HepG2 (cell line): ENCODE data around the gene HSP90AB1. TPM values are rescaled to one million over a fixed set of nuclear protein-coding genes. Genes with fewer than 3 reads are reported as not detected.

Experiments
- CCAR2 ChIP-seq: fragments of 200-400 bp; formaldehyde crosslinking; optimal IDR thresholded peaks from 2 replicates; pipeline ENCODE3; 2018; ENCODE audit warnings: low read depth, mild to moderate bottlenecking, low read length, moderate library complexity
- DNMT3B ChIP-seq: conservative IDR thresholded peaks from 2 replicates; pipeline ENCODE4 v1.6.1; 2016; ENCODE audit warnings: missing biosample characterization, control low read depth
- ELK4 ChIP-seq: sonication (generic); formaldehyde crosslinking; IDR thresholded peaks from 2 replicates; pipeline ENCODE4 v1.9.0; 2021; ENCODE audit warnings: missing genetic modification reagents, borderline replicate concordance
- FUBP1 ChIP-seq: sonication (generic); formaldehyde crosslinking; IDR thresholded peaks from 2 replicates; pipeline ENCODE4 v1.5.1; 2020; ENCODE audit warnings: missing genetic modification reagents, mild to moderate bottlenecking, borderline replicate concordance
- GATAD2A ChIP-seq: IDR thresholded peaks from 2 replicates; pipeline ENCODE4 v1.6.1; 2016
- HNRNPLL ChIP-seq: fragments of 200-400 bp; formaldehyde crosslinking; IDR thresholded peaks from 2 replicates; pipeline ENCODE4 v1.6.1; 2017; ENCODE audit warnings: mild to moderate bottlenecking, low read depth, low read length; ENCODE audit not compliant: poor library complexity, severe bottlenecking
- ISX ChIP-seq: sonication (generic); formaldehyde crosslinking; conservative IDR thresholded peaks from 2 replicates; pipeline ENCODE4 v1.5.0; 2020; ENCODE audit warnings: missing genetic modification reagents
- KLF11 ChIP-seq: IDR thresholded peaks from 2 replicates; pipeline ENCODE4 v1.6.1; 2016; ENCODE audit warnings: missing compliant biosample characterization
- KLF9 ChIP-seq: IDR thresholded peaks from 2 replicates; pipeline ENCODE4 v1.6.1; 2016; ENCODE audit warnings: low read depth
- MAFG ChIP-seq: sonication (generic); formaldehyde crosslinking; IDR thresholded peaks from 2 replicates; pipeline ENCODE4 v1.5.1; 2020; ENCODE audit warnings: mild to moderate bottlenecking, missing genetic modification reagents
- MED1 ChIP-seq: sonication (generic); formaldehyde crosslinking; IDR thresholded peaks from 2 replicates; pipeline ENCODE4 v1.4.0; 2020; ENCODE audit warnings: missing genetic modification reagents
- NAIF1 ChIP-seq: sonication (generic); formaldehyde crosslinking; IDR thresholded peaks from 2 replicates; pipeline ENCODE4 v1.5.0; 2020; ENCODE audit warnings: mild to moderate bottlenecking, missing genetic modification reagents, borderline replicate concordance
- NFE2L2 ChIP-seq: fragments of 150-350 bp; IDR thresholded peaks from 2 replicates; pipeline ENCODE4 v1.6.1; 2014; ENCODE audit warnings: low read length
- NONO ChIP-seq, 2 experiments: fragments of 450-650 bp in 1 of 2; sonication (generic) in 1 of 2; formaldehyde crosslinking in 1 of 2; IDR thresholded peaks in 1 of 2; conservative IDR thresholded peaks in 1 of 2; 2 replicates each; pipeline versions ENCODE4 v1.6.1 to v1.8.0; 2017 to 2022; ENCODE audit warnings: mild to moderate bottlenecking in 1 of 2, missing genetic modification reagents in 1 of 2, moderate library complexity in 1 of 2
- PTBP1 ChIP-seq: fragments of 200-400 bp; formaldehyde crosslinking; IDR thresholded peaks from 2 replicates; pipeline ENCODE4 v1.6.1; 2018; ENCODE audit warnings: low read length, low read depth; ENCODE audit not compliant: poor library complexity, severe bottlenecking
- SOX13 ChIP-seq, 3 experiments: fragments of 450-650 bp in 1 of 3; sonication (generic) in 1 of 3; formaldehyde crosslinking in 1 of 3; IDR thresholded peaks in 2 of 3; conservative IDR thresholded peaks in 1 of 3; 2 replicates each; pipeline versions ENCODE4 v1.5.0 to v1.6.1; 2016 to 2020; ENCODE audit warnings: antibody characterized with exemption in 1 of 3, mild to moderate bottlenecking in 1 of 3, missing compliant biosample characterization in 1 of 3, missing genetic modification reagents in 1 of 3, moderate library complexity in 1 of 3
- SP4 ChIP-seq: sonication (generic); formaldehyde crosslinking; IDR thresholded peaks from 2 replicates; pipeline ENCODE4 v1.8.1; 2023; ENCODE audit warnings: mild to moderate bottlenecking, missing genetic modification reagents
- SP5 ChIP-seq: IDR thresholded peaks from 2 replicates; pipeline ENCODE4 v1.6.1; 2016; ENCODE audit warnings: low read depth, borderline replicate concordance
- ZNF136 ChIP-seq: sonication (generic); formaldehyde crosslinking; IDR thresholded peaks from 2 replicates; pipeline ENCODE4 v1.8.1; 2022; ENCODE audit warnings: low read depth, mild to moderate bottlenecking, moderate library complexity, missing genetic modification reagents
- ZNF17 ChIP-seq: sonication (generic); formaldehyde crosslinking; IDR thresholded peaks from 2 replicates; pipeline ENCODE4 v1.5.0; 2020; ENCODE audit warnings: mild to moderate bottlenecking, missing genetic modification reagents
- ZNF350 ChIP-seq: sonication (generic); formaldehyde crosslinking; IDR thresholded peaks from 2 replicates; pipeline ENCODE4 v1.4.0; 2020; ENCODE audit warnings: mild to moderate bottlenecking, low read depth, missing genetic modification reagents, borderline replicate concordance
- ZNF430 ChIP-seq: sonication (generic); formaldehyde crosslinking; IDR thresholded peaks from 2 replicates; pipeline ENCODE4 v1.9.0; 2021; ENCODE audit warnings: mild to moderate bottlenecking, missing genetic modification reagents
- ZNF460 ChIP-seq: sonication (generic); formaldehyde crosslinking; IDR thresholded peaks from 2 replicates; pipeline ENCODE4 v1.5.1; 2020; ENCODE audit warnings: missing genetic modification reagents, mild to moderate bottlenecking, borderline replicate concordance
- ZNF768 ChIP-seq: sonication (generic); formaldehyde crosslinking; IDR thresholded peaks from 2 replicates; pipeline ENCODE4 v1.4.0; 2020; ENCODE audit warnings: missing genetic modification reagents
- ZNF782 ChIP-seq: sonication (generic); formaldehyde crosslinking; IDR thresholded peaks from 2 replicates; pipeline ENCODE4 v1.4.0; 2020; ENCODE audit warnings: missing genetic modification reagents, mild to moderate bottlenecking, borderline replicate concordance
- polyA plus RNA-seq, 8 experiments: library from polyadenylated mRNA; depleted of rRNA in 3 of 8; stranded (reverse) in 7 of 8; unstranded in 1 of 8; fragments of >200 nt; fragmentation: Illumina TruSeq in 4 of 8; extraction: Trizol in 4 of 8; gene quantifications; 2 replicates each; pipeline versions ENCODE4 v1.2.1 to v1.2.3, GENCODE V29; 2011 to 2016; ENCODE audit warnings: low read depth in 4 of 8, missing spikeins in 1 of 8, mixed read lengths in 1 of 8; ENCODE audit not compliant: insufficient read depth in 1 of 8
- total RNA-seq, 5 experiments: library from RNA; depleted of rRNA; stranded (reverse); fragments of >200 nt; fragmentation: Illumina TruSeq; extraction: Trizol; gene quantifications; 2 replicates each; pipeline ENCODE4 v1.2.3, GENCODE V29; 2016; ENCODE audit warnings: low read depth in 1 of 5
- TF ChIP-seq, protein P1 (sequence below): sonication (generic); formaldehyde crosslinking; IDR thresholded peaks from 2 replicates; pipeline ENCODE4 v1.4.0; 2020; ENCODE audit warnings: missing genetic modification reagents

The HSP90AB1 gene
- total and polyA plus RNA-seq, 2 of the 13 experiments (the other 11 are each of a cell fraction or from before 2014, with no cell fraction given), result 1,325 to 1,472 TPM

DNA sequence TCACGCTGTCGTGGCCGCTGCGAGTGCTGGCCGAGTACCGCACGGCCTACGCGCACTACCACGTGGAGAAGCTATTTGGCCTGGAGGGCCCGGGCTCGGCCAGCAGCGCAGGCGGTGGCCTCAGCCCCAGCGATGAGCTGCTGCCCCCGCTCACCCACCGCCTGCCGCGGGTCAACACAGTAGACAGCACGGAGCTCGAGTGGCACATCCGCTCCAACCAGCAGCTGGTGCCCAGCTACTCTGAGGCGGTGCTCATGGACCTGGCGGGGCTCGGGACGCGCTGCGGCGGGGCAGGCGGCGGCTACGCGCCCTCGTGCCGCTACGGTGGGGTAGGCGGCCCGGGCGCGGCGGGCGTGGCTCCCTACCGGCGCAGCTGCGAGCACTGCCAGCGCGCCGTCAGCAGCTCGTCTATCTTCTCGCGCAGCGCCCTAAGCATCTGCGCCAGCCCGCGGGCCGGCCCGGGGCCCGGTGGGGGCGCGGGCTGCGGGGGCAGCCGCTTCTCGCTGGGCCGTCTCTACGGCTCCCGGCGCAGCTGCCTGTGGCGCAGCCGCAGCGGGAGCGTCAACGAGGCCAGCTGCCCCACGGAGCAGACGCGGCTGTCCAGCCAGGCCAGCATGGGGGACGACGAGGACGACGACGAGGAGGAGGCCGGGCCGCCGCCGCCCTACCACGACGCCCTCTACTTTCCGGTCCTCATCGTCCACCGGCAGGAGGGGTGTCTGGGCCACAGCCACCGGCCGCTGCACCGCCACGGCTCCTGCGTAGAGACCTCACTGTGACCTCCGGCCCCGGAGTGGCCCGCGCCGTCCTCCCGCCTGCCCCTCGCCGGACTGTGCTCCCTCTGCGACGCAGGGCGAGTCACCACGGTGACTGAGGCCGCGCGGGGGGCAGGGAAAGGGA, 29.1 kb downstream of the HSP90AB1 start (continued):
- TF ChIP-seq NONO (IDR thresholded peaks at IDR 0.05) (no peak), NONO (CRISPR knock-in tag; conservative IDR thresholded peaks at IDR 0.05) (no peak; the same call in 1 of the 2 replicates), ZNF430 (CRISPR knock-in tag) (no peak), ISX (CRISPR knock-in tag) (no peak), NAIF1 (CRISPR knock-in tag) (no peak), ZNF136 (no peak), SOX13 (IDR thresholded peaks at IDR 0.05) (no peak), SOX13 (CRISPR knock-in tag; conservative IDR thresholded peaks at IDR 0.05 in 1 of 2, IDR thresholded peaks at IDR 0.05 in 1 of 2) (no peak), KLF11 (CRISPR knock-in tag) (no peak), FUBP1 (CRISPR knock-in tag) (no peak), DNMT3B (CRISPR knock-in tag) (no peak), CCAR2 (no peak), NFE2L2 (no peak), MAFG (CRISPR knock-in tag) (0 out of 2 replicates have a peak, but pooled peaks have one; percentile 21), SP4 (CRISPR knock-in tag) (0 out of 2 replicates have a peak, but pooled peaks have one; percentile 14), ZNF350 (CRISPR knock-in tag) (no peak), SP5 (no peak), ZNF17 (CRISPR knock-in tag) (no peak), PTBP1 (no peak), ZNF782 (CRISPR knock-in tag) (no peak), MED1 (CRISPR knock-in tag) (no peak), KLF9 (CRISPR knock-in tag) (no peak), ZNF460 (no peak), ELK4 (CRISPR knock-in tag) (no peak), GATAD2A (CRISPR knock-in tag) (no peak), HNRNPLL (peak; percentile 88), ZNF768 (CRISPR knock-in tag) (0 out of 2 replicates have a peak, but pooled peaks have one; percentile 27)
- TF ChIP-seq, protein P1, sequence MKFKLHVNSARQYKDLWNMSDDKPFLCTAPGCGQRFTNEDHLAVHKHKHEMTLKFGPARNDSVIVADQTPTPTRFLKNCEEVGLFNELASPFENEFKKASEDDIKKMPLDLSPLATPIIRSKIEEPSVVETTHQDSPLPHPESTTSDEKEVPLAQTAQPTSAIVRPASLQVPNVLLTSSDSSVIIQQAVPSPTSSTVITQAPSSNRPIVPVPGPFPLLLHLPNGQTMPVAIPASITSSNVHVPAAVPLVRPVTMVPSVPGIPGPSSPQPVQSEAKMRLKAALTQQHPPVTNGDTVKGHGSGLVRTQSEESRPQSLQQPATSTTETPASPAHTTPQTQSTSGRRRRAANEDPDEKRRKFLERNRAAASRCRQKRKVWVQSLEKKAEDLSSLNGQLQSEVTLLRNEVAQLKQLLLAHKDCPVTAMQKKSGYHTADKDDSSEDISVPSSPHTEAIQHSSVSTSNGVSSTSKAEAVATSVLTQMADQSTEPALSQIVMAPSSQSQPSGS (CRISPR knock-in tag), result no peak
